IPS-20b (cell line): Measurements from ENCODE around the gene XRN1.

ENCODE experiments used
- H3K27ac ChIP-seq: one replicate; pipeline ENCODE4 v1.5.1; 2013; ENCODE audit warnings: low read length
- H3K27me3 ChIP-seq: 2 replicates; pipeline ENCODE4 v1.6.1; 2013; ENCODE audit warnings: mild to moderate bottlenecking, low read length, inconsistent platforms; ENCODE audit not compliant: insufficient read depth
- H3K36me3 ChIP-seq: 2 replicates; pipeline ENCODE4 v1.6.1; 2013; ENCODE audit warnings: low read depth, mild to moderate bottlenecking, inconsistent platforms, low read length, moderate library complexity; ENCODE audit not compliant: insufficient read depth
- H3K4me1 ChIP-seq: 2 replicates; pipeline ENCODE4 v1.6.1; 2013; ENCODE audit warnings: mild to moderate bottlenecking, control low read depth, inconsistent platforms, low read length, moderate library complexity; ENCODE audit not compliant: insufficient read depth
- H3K4me3 ChIP-seq: 2 replicates; pipeline ENCODE4 v1.5.1; 2013; ENCODE audit warnings: mild to moderate bottlenecking, low read length, inconsistent platforms
- H3K9ac ChIP-seq: 2 replicates; pipeline ENCODE4 v1.6.1; 2013; ENCODE audit warnings: low read depth, mild to moderate bottlenecking, inconsistent platforms, low read length, moderate library complexity
- H3K9me3 ChIP-seq: 2 replicates; pipeline ENCODE4 v1.6.1; 2013; ENCODE audit warnings: mild to moderate bottlenecking, low read depth, low read length, inconsistent platforms; ENCODE audit not compliant: insufficient read depth

Gene XRN1

DNA sequence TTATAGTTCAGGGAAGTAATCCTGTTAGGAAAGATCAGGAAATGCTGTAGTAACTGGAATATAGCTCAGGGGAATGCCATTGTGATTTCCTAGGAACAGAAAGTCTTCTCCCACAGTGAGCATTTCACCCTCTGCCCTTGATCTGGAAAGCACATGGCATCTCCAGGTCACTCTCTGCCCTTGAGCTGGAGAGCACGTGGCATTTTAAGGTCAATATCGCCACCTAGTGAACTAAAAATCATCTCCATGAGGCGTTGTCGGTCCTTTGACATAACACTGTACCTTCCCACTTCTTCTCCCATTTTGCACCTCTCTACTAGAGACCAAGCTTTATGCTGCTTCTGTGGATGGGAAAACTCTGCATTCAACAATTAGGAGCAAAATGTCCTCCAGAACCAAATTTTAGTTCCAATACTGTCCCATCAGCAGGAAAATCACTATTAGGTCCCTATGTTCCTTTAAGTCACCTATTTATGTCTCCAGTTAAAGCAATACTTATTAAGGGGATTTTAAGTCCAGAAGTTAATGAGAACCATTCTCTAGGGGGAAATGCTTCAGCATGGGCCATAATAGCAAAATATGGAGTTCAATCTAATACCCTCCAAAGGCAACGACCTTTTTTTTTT lies 167.8 kb downstream of the XRN1 start:
- H3K27me3 ChIP-seq, result peaks cover 7% of the 10 kb centered on the region; the same call in 1 of the 2 replicates
- no peak overlapping the region for H3K9ac ChIP-seq
- H3K4me1 ChIP-seq, result no peaks in the 10 kb centered on the region
- no peak overlapping the region for H3K4me3 ChIP-seq
- peaks cover 3% of the 10 kb centered on the region; the same call in 1 of the 2 replicates for H3K9me3 ChIP-seq
- no peak overlapping the region for H3K27ac ChIP-seq
- no peaks in the 10 kb centered on the region for H3K36me3 ChIP-seq

DNA sequence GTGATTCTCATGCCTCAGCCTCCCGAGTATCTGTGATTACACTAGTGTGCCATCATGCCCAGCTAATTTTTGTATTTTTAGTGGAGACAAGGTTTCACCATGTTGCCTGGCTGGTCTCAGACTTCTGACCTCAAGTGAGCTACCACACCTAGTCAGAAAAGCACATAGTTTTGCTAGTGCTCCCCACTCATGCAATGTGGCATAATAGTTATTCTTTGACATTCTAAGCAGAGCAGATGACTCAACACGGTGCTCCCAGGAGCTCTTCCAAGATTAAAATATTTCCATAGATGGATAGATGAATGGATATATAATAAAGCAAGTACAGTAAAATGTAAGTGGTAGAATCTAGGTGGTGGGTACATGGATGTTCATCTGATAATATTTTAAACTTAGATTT lies 169.4 kb downstream of the XRN1 start:
- Histone ChIP-seq H3K36me3 (no peaks in the 10 kb centered on the region), H3K27ac (no peak overlapping the region), H3K4me1 (no peaks in the 10 kb centered on the region), H3K9me3 (no peaks in the 10 kb centered on the region), H3K9ac (no peak overlapping the region), H3K27me3 (peaks cover 7% of the 10 kb centered on the region; the same call in 1 of the 2 replicates), H3K4me3 (no peak overlapping the region)

DNA sequence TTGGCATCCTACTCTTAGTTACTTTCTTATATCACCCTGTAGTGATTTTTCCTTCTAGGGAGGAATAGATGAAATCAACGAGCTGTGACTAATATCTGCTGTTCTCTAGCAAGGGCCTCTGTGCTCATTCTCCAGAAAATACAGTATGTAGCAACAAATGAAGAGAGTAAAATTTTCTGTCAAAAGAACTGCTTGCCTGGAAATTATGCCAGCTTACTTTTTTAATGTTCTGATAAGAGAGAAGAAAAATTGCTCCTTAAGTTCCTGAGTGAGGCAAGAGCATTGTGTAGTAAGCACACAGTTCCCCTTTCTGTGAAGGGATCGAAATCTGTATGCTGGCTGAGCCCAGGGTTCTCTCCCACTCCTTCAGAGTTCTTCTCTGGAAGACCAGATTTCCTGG lies 171.1 kb downstream of the XRN1 start:
- Histone ChIP-seq H3K4me1 (no peaks in the 10 kb centered on the region), H3K36me3 (no peaks in the 10 kb centered on the region), H3K27ac (no peak overlapping the region), H3K27me3 (peaks cover 7% of the 10 kb centered on the region; the same call in 1 of the 2 replicates), H3K9me3 (no peaks in the 10 kb centered on the region), H3K4me3 (no peak overlapping the region), H3K9ac (no peak overlapping the region)

DNA sequence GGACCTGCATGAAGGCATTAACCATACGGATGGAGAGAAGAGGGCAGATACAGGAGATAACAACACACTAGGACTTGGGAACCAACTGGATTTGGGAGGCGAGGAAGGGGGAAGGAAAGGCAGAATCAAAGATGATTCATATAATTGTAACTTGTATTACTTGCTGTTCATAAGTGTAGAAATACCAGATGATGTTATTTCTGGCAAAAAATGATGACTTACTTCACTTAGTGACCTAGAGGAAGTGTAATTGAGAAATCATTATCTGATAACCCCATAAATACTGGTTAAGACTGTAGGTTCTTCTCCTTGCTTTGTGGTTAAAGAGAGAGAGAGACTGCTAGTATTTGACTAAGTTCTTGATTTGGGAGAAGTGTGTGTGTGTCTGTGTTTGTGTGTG lies 172.0 kb downstream of the XRN1 start:
- Histone ChIP-seq H3K9ac (no peak overlapping the region), H3K9me3 (no peaks in the 10 kb centered on the region), H3K27ac (no peak overlapping the region), H3K4me1 (no peaks in the 10 kb centered on the region), H3K4me3 (no peak overlapping the region), H3K27me3 (peaks cover 7% of the 10 kb centered on the region; the same call in 1 of the 2 replicates), H3K36me3 (no peaks in the 10 kb centered on the region)

DNA sequence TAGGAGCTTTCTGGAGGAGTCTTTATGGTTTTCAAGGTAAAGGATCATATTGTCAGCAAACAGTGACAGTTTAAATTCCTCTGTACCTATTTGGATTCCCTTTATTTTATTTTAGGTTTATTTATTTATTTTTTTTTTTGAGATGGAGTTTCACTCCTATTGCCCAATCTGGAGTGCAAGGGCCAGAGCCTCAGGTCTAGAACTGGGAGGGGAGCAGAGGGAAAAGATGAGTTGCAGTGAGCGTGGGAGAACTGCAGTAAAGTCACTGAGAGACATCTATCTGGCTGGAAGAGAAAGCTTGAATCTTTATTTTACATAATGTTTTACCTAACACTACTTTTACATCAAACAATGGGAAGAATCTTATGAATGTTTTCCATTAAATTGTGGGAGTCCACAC lies 172.9 kb downstream of the XRN1 start:
- H3K4me3 ChIP-seq, result no peak overlapping the region
- no peak overlapping the region for H3K27ac ChIP-seq
- H3K9ac ChIP-seq, result no peak overlapping the region
- H3K4me1 ChIP-seq, result no peaks in the 10 kb centered on the region
- H3K9me3 ChIP-seq, result no peaks in the 10 kb centered on the region
- peaks cover 7% of the 10 kb centered on the region; the same call in 1 of the 2 replicates for H3K27me3 ChIP-seq
- no peaks in the 10 kb centered on the region for H3K36me3 ChIP-seq

DNA sequence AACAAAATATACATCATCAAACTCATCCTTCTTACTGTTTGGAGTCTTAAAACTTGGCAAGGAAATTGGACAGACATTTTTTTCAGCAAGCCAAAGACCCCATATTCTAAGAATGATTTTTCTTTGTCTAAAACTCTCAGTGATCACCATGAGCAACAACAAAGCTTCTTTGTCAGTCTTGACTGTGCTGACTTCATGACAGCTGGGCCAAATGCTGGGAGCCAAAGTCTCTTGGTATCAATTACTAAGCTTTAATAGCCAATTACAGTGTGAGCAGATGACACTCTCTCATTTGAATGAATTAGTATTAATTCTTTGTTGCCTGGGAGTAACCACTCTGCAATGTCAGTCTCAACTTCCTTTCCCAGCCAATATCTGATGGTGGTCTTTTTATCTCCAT lies 174.3 kb downstream of the XRN1 start:
- Histone ChIP-seq H3K4me1 (no peaks in the 10 kb centered on the region), H3K9ac (no peak overlapping the region), H3K27ac (no peak overlapping the region), H3K9me3 (no peaks in the 10 kb centered on the region), H3K4me3 (no peak overlapping the region), H3K27me3 (no peaks in the 10 kb centered on the region), H3K36me3 (no peaks in the 10 kb centered on the region)

DNA sequence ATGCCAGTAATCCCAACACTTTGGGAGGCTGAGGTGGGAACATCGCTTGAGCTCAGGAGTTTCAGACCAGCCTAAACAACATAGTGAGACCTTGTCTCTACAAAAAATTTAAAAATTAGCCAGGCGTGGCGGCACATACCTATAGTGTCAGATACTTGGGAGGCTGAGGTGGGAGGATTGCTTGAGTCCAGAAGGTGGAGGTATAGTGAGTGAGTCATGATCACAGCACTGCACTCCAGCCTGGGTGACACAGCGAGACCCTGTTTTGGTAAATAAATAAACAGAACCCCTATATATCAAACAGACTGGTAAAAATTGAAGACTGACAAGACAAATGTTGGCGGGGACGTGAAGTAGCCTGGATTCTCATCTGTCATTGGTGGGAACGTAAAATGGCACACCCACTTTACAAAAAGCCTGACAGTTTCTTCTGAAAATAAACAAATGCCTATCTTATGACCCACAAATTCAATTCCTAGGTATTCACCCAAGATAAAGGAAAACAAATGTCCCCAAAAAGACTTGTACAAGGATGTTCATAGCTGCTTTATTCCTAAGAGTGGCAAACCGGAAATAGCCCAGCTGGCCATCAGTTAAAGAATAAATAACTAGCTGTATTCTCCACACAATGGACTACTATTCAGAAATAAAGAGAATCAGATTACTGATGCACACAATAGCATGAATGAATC lies 175.5 kb downstream of the XRN1 start:
- Histone ChIP-seq H3K9ac (no peak overlapping the region), H3K27me3 (no peaks in the 10 kb centered on the region), H3K36me3 (no peaks in the 10 kb centered on the region), H3K4me1 (no peaks in the 10 kb centered on the region), H3K9me3 (no peaks in the 10 kb centered on the region), H3K27ac (no peak overlapping the region), H3K4me3 (no peak overlapping the region)

DNA sequence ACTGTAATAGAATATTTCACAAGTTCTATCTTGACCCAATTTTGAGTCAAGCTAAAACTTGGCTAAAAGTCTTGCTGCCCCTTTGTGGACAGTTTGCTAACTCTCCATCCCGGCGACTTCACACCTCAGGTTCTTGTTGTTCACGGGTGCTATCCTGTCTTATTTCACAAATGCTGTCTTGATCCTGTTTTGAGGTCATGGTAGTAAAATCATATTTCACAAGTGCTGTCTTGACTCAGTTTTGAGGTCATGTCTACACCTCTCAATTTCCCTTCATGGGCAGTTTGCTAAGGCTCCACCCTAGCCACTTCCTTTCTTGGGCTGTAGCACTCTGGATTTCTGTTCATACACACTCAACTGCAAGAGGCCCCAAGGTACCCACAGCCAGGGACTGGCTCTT lies 177.4 kb downstream of the XRN1 start:
- H3K9me3 ChIP-seq, result no peaks in the 10 kb centered on the region
- H3K9ac ChIP-seq, result no peak overlapping the region

DNA sequence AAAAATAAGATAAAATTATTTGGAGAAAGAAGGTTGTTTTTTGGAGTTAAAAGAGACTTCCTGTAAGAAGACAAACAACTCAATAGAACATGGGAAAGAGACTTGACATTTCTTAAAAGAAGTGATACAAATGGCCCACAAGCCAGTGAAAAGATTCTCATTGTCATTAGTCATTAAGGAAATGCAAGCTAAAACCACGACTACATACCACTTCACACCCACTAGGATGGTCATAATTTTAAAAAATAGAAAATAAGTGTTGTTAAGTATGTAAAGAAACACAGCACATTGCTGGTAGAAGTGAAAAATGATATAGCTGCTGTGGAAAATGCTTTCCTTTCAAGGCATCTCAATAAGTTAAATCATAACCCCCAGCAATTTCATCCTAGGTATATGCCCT lies 178.1 kb downstream of the XRN1 start:
- Histone ChIP-seq H3K4me3 (no peak overlapping the region), H3K9me3 (no peaks in the 10 kb centered on the region), H3K4me1 (no peaks in the 10 kb centered on the region), H3K9ac (no peak overlapping the region), H3K27me3 (no peaks in the 10 kb centered on the region), H3K27ac (no peak overlapping the region), H3K36me3 (no peaks in the 10 kb centered on the region)

More for the DNA sequence above, 177.4 kb downstream of the XRN1 start:
- H3K4me3 ChIP-seq, result no peak overlapping the region
- H3K4me1 ChIP-seq, result no peaks in the 10 kb centered on the region
- H3K27ac ChIP-seq, result no peak overlapping the region
- no peaks in the 10 kb centered on the region for H3K27me3 ChIP-seq
- H3K36me3 ChIP-seq, result no peaks in the 10 kb centered on the region

DNA sequence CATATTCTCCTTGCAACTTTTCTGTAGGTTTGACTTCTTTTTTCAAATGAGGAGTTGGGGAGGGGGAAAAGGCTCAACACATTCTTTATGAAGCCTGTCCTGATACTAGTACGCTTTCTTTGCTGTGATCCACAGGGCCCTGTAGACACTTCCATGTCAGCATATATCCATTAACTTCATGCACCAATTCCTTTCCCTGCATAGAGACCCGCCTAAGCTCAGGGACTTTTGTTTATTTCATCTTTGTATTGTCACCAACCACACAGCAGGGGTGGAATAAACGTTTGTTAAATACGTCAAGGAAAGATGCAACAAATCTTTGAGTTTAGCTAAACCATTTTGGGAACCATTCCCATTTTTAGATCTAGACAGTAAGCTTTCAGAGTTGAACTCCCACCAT lies 179.4 kb downstream of the XRN1 start:
- Histone ChIP-seq H3K4me3 (no peak overlapping the region), H3K9ac (no peak overlapping the region), H3K4me1 (no peaks in the 10 kb centered on the region), H3K36me3 (no peaks in the 10 kb centered on the region), H3K27ac (no peak overlapping the region), H3K27me3 (no peaks in the 10 kb centered on the region), H3K9me3 (no peaks in the 10 kb centered on the region)

DNA sequence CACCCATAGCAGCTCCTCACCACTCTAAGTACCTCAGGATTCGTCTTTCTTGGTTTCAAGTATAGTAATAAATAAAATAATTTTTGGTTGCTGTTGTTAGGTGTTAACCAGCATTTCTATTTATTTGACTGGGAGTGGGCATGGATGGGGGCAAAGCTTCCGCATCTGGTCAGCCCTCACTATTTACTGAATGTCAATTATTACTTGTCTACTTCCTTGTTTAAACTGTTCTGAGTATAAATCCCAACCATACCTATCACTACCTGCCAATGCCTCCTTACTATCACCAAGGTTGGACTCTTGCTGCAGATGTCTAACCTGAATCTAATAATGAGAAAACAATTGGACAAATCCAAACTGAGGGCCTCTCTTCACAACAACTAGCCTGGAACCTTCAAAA lies 180.6 kb downstream of the XRN1 start:
- no peak overlapping the region for H3K4me3 ChIP-seq
- H3K9ac ChIP-seq, result no peak overlapping the region
- H3K4me1 ChIP-seq, result no peaks in the 10 kb centered on the region

DNA sequence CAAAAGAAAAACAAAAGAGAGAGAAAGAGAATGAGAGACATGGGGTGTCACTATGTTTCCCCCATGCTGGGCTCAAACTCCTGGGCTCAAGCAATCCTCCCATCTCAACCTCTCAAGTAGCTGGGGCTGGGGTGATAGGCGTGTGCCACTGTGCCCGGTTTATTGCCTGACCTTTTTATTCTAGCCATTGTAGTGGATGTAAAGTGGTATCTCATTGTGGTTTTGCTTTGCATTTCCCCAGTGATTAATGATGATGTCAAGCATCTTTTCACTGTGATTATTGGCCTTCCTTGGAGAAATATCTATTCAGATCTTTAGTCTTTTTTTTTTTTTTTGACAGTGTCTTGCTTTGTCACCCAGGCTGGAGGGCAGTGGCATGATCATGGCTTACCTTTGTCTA lies 184.7 kb downstream of the XRN1 start:
- Histone ChIP-seq H3K27ac (no peak overlapping the region), H3K4me1 (peaks cover 3% of the 10 kb centered on the region; the same call in 1 of the 2 replicates), H3K27me3 (no peaks in the 10 kb centered on the region), H3K9me3 (no peaks in the 10 kb centered on the region), H3K36me3 (no peaks in the 10 kb centered on the region), H3K4me3 (no peak overlapping the region), H3K9ac (no peak overlapping the region)

More for the DNA sequence above, 180.6 kb downstream of the XRN1 start:
- Histone ChIP-seq H3K36me3 (no peaks in the 10 kb centered on the region), H3K27me3 (no peaks in the 10 kb centered on the region), H3K27ac (no peak overlapping the region), H3K9me3 (no peaks in the 10 kb centered on the region)
